C4-2B (cell line): ENCODE measurements around the gene KRT80.

Experiments used
- H3K27ac ChIP-seq: fragments of 450-650 bp; 2 replicates; pipeline ENCODE4 v1.5.1; 2017
- ZFX ChIP-seq: fragments of 450-650 bp; IDR thresholded peaks from 2 replicates; pipeline ENCODE4 v1.6.1; 2017
- TF ChIP-seq, protein P1 (sequence below): fragments of 450-650 bp; conservative IDR thresholded peaks from 2 replicates; pipeline ENCODE4 v1.5.1; 2017; ENCODE audit warnings: mild to moderate bottlenecking

Gene KRT80

DNA sequence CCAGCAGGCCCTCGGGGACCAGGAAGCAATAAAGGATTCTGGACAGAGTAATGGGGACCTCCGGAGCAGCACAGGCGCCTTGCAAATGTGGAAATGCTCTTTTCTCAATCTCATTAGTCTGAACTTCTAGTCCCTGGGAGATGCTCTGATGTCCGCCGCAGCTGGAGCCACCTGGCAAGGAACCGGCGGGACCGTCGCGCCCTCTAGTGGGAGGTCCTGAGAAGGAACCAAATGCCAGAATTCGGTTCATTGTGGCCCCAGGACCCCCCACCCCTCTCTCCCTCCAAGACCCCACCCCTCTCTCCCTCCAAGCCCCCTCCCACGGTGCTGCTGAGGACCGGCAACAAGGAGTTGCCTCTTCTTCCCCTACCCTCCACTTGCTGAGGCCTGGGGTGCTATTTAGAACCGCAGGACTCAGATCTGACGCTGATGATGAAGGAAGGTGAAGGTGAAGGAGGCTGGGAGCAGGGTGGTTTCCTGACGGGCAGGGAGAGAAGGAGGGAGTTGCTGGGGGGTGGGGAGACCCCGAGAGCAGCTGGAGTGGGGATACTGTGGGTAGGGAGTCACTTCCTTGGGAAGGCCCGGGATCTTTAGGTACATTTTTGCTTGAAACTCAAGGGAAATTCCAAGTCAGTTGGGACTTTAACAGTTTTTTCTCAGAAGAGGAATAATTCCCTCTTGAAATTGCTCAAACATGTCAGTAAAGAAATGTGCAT is 69.8 kb downstream of the KRT80 start:
- peak overlapping the region; percentile 99 for H3K27ac ChIP-seq
- TF ChIP-seq, protein P1, sequence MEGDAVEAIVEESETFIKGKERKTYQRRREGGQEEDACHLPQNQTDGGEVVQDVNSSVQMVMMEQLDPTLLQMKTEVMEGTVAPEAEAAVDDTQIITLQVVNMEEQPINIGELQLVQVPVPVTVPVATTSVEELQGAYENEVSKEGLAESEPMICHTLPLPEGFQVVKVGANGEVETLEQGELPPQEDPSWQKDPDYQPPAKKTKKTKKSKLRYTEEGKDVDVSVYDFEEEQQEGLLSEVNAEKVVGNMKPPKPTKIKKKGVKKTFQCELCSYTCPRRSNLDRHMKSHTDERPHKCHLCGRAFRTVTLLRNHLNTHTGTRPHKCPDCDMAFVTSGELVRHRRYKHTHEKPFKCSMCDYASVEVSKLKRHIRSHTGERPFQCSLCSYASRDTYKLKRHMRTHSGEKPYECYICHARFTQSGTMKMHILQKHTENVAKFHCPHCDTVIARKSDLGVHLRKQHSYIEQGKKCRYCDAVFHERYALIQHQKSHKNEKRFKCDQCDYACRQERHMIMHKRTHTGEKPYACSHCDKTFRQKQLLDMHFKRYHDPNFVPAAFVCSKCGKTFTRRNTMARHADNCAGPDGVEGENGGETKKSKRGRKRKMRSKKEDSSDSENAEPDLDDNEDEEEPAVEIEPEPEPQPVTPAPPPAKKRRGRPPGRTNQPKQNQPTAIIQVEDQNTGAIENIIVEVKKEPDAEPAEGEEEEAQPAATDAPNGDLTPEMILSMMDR, result peak; percentile 93
- no peak for TF ChIP-seq ZFX

DNA sequence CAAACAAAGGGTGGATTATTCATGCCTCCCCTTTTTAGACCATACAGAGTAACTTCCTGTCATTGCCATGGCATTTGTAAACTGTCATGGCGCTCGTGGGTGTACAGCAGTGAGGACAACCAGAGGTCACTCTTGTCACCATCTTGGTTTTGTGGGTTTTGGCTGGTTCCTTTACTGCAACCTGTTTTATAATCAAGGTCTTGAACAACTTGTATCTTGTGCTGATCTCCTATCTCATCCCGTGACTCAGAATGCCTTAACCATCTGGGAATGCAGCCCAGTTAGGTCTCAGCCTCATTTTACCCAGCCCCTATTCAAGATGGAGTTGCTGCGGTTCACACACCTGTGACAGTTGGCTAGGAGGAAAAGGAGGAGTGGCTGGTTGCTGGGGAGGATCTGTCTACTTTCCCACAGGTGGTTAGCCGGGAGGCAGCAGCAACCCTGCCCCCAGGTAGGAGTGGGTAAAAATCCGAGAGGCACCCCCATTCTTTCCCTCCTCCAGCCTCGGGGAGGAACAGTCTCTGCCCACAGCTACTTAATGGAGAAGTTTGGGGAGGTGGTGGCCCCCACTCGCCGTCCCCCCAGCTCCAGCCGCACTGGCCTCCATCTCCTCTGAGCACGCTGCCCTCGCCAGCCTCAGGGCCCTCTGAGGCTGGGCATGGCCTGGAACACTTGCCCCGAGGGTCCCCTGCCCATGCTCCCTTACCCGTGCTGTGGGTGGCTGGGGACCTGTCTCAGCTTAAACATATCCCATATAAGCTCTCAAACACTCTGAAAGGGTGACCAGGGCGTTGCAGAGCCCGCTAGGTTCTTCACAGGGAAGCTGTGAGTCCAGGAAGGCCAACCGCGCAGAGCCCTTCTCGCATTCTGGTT is 70.6 kb downstream of the KRT80 start:
- TF ChIP-seq ZFX, result no peak
- TF ChIP-seq, protein P1, result no peak
- peak overlapping the region; percentile 9; the same call in 1 of the 2 replicates for H3K27ac ChIP-seq

DNA sequence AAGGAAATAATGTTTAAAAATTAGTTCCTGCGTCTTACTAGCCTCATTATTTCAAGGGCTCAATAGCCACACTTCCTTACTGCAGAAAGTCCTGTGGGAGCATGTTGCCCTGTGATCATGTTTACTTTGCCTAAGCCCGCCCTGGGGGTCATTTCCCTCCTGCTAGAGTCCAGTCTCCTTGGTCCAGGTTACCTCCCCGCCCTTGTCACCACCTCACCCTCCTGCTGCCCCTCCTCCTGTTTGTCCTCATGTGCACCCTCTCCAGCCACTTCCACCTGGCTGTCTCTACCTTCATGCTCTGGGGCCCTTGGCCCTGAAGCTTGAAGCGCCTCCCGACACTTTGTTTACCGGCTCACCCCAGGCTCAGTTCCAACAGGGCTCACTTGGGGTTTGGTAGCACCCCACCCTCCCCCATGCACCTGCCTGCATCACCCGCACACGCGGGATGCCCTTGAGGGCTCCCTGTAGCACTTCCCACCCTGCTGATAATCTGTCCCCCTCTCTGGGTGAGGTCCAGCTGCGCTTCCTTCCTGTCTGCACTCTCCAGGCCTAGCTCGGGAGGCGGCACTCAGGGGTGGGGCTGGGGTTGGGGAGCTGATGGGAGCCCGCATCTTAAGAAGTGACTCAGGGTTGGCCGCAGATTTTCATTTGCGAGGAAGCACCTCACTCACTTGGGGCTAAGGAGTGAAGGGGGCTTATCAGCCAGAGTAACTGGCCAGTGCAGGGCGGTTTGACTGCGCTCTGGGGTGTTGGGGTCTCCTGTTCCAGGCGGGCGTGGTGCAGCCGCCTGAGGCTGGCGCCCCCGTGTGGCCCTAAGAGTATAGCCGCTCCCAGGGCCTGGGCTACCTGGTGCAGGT is 72.2 kb downstream of the KRT80 start:
- no peak for TF ChIP-seq ZFX
- TF ChIP-seq, protein P1, result peak; percentile 67
- peak overlapping the region; percentile 38 for H3K27ac ChIP-seq
